HG03045 (cell line): ENCODE measurements around the gene DDX51.
"Not testable (repeated sequence)": the region's sequence is repeated elsewhere in the genome, so short reads cannot be mapped to it uniquely, and the experiment has no call there.

Experiments used
- ATAC-seq: cut with Tn5 transposase; IDR thresholded peaks from one replicate; pipeline ENCODE4 v1.9.1; 2021; ENCODE audit warnings: mild to moderate bottlenecking, moderate library complexity; ENCODE audit not compliant: unreplicated experiment

Gene DDX51

DNA sequence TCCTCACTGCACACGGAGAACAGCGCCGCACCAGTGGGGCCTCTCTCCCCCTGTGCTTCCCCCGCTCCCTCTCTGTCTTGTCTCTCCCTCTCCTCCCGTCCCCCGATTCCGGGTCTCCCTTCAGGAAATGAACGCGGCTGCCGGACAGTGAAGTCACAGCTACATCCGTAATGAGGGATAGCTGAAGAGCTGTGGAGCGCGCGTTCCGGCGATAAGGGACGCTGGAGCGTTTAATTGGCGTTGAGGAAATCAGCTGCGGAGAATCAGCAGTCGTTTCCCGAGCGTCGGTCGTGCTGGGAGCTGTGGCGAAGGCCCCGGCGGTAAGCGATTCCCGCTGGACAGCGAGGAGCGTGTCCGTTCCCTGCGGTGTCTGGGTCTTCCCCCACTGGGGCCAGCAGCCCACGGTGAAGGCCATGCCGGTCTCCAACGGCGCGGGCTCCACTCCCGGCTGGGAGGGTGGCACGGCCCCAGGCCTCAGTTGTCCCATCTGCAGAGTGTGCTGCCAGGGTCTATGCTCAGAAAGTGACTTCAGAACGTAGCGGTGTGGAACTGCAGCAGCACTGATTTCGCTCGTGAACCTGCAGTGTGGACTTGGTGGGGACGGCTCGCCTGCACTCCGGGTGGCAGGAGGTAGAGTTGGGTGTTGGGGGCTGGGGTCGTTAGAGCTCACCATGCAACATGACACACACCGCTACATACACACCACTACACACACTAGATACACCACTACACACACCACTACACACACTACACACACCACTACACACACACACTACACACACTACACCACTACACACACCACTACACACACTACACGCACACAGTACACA is 11.0 kb upstream of the DDX51 start:
- ATAC-seq, result no peak

DNA sequence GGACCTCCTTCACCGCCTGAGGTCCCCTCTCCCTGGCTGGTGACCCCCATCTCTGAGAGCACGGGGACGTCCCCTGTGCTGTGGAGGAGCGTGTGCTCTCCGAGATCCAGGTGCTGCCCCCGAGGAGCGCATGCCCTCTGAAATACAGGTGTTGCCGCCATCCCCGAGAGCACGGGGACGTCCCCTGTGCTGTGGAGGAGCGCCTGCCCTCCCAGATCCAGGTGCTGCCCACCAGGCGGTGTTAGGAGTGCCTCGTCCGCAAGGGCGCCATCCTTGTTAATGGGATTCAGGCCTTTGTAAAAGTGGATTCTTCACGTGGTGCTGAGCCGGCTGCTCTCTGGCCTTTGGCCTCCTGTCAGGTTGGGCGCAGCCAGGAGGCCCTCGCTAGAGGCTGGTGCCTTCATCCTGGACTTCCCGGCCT is 10.2 kb upstream of the DDX51 start:
- ATAC-seq, result peak; percentile 21

DNA sequence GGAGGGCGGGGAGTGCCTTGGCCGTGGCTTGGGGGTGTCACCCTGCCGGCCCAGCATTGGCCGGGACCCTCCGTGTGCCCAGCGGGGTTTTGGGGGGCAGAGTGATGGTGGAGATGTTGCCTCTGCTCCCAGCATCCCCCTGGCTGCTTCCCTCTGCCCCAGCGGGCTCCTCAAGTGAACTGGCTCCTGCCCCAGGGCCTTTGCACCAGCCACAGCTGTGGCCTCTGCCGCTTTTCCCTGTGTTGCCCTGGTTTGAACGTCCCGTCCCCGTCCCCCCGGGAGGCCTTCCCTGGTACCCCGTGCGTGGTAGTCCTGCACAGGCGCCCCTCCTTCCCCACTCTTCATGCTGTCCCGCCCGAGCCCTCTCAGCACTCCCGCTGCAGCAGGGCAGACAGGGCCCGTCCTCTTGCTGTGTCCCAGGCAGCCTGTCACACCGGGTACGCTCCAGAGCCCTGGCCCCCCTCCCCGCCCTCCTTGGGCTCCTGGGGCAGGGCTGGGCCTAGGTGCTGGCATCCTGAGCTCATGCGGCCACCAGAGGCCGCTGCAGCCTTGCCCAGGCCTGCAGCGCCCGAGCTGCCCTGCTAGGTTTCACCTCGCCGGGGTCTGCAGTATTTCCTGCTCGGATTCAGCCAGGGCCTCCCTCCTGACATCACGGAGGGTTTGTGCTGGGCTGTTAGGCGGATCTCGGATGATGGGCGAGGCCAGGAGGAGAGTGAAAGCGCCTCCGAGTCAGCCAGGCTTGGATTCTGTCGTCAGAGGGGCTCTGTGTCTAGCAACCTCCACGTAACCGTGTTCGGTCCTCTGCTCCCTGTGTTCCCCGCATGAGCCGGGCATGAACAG is 9.6 kb upstream of the DDX51 start:
- ATAC-seq, result peak; percentile 61

DNA sequence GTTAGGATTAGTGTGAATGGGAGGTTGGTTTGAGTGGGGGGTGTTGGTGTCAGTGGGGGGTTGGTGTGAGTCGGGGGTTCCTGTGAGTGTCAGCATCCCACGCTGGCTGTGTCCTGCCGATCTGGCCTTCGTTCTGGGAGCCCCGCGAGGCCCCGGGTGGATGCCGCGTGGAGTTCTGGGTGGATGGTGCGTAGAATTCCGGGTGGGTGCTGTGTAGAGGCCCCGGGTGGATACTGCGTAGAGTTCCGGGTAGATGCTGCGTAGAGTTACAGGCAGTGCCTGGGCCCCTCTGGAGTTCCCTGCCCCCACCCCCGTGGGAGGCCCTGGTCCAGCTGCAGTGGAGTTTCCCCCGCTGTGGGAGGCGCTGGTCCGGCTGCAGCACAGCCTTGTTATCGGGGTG is 8.8 kb upstream of the DDX51 start:
- no peak for ATAC-seq

DNA sequence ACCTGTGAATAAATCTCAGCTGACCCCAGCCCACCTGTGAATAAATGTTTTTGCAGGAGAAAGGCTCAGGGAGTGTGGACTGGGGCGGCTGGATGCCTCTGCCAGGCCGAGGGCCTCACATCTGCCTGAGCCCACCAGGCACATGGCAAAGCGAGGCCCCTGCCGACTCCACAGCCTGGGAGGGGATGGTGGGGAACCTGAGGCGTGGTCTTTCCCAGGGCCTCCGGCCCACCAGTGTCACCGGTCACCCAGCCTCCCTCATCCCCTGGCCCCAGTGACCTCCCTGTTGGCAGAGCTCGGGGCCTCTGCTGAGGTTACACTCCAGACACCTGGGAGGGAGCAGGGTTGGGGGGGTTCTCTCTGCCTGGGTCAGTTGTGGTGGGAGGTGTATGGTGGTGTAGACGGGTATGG is 8.3 kb upstream of the DDX51 start:
- no peak for ATAC-seq

DNA sequence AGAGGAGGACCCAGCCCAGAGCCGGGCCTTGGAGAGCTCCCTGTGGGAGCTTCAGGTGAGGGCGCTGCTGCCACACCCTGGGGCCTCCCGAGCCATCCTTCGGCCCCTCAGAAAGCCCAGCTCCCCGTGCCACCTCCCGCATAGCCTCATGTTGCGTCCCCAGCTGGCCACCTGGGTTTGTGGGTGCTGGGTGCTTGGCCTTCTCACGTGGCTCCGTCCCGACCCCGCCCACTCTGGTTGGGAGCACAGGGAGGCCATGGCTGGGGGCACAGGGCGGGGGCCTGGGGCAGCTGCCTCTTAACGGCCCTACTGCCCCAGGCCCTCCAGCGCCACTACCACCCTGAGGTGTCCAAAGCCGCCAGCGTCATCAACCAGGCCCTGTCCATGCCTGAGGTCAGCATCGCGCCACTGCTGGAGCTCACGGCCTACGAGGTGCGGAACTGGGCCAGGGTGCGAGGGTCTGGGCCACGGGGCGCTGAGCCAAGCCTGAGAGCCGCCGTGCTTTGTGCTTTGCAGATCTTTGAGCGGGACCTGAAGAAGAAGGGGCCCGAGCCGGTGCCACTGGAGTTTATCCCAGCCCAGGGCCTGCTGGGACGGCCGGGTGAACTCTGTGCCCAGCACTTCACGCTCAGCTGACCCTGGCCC is 7.8 kb upstream of the DDX51 start:
- ATAC-seq, result no peak

DNA sequence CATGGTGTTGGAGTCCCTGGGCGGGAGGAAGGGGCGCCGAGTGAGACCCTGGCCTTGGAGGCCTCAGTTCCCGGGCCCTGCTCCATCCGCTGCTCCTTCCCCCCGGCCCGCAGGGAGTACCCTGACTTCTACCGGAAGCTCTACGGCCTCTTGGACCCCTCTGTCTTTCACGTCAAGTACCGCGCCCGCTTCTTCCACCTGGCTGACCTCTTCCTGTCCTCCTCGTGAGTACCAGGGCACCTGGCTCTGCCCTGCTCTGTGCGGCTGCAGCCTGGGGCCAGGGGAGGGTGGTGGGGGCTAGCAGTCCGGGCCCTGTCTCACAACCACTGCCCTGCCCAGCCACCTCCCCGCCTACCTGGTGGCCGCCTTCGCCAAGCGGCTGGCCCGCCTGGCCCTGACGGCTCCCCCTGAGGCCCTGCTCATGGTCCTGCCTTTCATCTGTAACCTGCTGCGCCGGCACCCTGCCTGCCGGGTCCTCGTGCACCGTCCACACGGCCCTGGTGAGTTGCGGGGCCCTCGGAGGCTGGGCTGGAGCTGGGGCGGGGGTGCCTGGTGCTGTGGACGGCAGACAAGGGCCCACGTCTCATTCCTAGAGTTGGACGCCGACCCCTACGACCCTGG is 7.1 kb upstream of the DDX51 start:
- no peak for ATAC-seq

DNA sequence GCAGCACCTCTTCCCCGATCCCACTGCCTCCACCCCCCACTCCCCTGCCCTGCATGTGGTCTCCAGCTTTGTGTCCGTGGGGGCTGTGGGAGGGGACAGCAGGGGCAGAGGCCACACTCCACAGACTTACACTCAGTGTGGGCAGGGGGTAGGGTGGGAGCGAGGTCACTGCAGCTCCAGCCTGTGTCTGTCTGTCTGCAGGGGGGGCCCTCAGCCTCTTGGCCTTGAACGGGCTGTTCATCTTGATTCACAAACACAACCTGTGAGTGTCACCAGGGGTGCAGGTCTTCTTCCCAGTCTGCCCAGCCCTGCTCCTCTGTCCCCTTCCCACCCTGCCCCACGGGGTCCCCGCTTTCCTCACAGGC is 6.6 kb upstream of the DDX51 start:
- no peak for ATAC-seq

DNA sequence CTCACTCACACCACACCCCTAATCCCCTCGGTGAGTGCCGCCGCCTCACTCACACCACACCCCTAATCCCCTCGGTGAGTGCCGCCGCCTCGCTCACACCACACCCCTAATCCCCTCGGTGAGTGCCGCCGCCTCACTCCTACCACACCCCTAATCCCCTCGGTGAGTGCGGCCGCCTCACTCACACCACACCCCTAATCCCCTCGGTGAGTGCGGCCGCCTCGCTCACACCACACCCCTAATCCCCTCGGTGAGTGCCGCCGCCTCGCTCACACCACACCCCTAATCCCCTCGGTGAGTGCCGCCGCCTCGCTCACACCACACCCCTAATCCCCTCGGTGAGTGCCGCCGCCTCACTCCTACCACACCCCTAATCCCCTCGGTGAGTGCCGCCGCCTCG is 5.4 kb upstream of the DDX51 start:
- ATAC-seq, result not testable (repeated sequence)

DNA sequence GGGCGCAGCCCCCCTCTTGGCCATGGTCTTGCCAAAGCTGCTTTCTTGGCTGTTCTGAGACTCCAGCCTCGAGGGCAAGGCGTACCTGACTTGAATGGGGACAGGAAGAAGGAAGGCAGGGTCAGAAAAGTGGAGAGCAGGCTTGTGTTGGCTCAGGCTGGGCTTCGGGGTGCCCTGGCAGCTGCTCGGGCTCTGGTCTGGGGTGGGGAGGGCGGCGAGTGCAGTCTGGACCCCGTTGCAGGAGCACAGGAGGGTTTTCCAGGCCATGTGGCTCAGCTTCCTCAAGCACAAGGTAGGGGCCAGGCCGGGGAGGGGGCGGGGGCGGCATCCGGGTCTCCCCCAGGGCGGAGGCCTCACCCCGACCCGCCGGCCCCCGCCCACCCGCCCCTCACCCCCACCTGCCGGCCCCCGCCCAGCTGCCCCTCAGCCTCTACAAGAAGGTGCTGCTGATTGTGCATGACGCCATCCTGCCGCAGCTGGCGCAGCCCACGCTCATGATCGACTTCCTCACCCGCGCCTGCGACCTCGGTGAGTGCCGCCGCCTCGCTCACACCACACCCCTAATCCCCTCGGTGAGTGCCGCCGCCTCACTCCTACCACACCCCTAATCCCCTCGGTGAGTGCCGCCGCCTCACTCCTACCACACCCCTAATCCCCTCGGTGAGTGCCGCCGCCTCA is 4.4 kb upstream of the DDX51 start:
- no peak for ATAC-seq

DNA sequence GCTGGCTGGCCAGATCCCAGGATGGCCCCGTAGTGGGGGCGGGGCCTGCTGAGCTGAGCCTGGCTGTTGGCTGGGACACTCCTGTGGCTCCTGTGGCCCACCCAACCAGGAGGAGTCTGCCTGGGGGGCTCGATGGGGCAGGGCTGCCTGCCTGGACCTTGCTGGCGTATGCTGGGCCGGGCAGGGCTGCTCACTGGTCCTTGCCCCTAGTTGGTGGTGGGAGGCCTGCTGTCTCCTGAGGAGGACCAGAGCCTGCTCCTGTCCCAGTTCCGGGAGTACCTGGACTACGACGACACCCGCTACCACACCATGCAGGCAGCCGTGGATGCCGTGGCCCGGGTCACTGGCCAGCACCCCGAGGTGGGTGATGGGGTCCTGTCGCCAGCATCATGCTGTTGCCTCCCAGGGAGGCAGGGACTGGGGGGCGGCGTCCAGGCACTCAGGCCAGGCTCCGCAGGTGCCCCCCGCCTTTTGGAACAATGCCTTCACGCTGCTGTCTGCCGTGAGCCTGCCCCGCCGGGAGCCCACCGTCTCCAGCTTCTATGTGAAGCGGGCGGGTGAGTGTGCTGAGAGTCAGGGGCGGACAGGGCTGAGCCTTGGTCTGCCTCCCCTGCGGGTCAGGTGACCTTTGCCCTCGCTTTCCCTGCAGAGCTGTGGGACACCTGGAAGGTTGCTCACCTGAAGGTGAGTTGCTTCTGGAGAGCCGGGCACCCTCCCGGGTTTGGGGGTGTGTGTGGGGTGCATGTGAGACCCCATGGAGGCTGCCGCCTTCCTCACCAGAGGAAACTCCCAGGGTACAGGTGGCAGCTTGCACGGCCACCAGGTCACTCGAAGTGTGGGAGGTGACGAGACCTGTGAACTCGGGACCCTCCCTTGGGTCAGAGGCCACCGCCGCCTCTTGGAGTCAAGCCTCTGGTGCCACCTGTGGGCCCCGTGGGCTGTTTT is 3.6 kb upstream of the DDX51 start:
- ATAC-seq, result no peak

DNA sequence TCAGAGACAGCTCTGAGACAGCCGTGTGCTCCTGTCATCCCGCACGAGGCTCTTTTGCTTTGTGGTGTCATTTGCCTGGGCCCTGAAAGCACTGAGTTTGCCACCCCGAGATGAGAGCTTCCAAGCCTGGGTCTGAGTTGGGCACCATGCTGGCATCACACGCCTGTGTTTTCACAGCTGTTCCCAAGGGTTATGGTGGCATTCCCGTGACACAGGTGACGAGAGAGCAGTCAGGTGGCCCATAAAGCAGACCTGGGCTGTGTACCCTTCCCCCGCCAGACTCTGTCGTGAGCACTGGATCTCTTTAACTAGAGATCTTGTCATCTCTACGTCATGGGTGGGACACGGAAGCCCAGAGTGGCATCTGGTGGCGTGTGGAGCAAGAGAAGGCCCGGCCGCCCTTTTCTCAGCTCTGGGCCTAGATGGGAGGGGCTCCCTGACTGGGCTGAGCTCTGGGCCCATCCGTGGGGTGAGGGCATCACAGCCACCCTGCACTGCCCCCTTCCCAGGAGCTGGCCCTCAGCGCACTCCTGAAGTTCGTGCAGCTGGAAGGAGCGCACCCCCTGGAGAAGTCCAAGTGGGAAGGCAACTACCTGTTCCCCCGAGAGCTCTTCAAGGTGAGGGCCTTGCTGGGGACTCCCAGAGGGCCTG is 2.8 kb upstream of the DDX51 start:
- no peak for ATAC-seq

DNA sequence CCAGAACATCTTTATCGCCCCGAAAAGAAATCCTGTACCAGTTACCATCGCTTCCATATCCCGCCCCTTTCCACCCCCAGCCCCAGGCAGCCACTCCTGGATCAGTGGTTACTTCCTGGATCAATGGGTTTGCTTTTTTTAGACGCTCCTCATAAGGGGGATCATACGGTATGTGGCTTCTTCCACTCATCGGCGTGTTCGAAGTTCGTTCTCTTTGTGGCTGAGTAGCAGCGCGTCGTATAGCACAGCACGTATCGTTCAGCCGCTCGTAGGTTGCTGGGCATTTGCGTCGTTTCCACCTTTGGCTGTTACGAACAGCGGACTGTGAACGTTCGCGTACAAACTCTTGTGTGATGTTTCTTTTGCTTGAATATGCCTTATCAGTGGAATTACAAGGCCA is 2.0 kb upstream of the DDX51 start:
- no peak for ATAC-seq

DNA sequence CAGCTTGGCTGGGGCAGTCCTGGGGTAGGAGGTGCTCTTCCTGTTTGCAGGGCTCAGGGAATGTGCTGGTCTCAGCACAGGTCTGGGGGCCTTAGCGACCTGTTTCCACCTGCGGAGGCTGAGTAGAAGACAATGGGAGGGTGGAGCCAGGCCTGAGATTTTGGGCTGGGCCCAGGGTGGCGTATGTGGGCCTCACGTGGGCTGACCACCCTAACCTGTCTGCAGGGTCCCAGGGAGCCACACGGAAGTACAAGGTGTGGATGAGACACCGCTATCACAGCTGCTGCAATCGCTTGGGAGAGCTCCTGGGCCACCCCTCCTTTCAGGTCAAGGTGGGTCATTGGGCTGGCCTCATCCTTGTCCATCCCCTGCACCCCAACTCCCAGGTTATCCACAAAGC is 1.2 kb upstream of the DDX51 start:
- no peak for ATAC-seq

DNA sequence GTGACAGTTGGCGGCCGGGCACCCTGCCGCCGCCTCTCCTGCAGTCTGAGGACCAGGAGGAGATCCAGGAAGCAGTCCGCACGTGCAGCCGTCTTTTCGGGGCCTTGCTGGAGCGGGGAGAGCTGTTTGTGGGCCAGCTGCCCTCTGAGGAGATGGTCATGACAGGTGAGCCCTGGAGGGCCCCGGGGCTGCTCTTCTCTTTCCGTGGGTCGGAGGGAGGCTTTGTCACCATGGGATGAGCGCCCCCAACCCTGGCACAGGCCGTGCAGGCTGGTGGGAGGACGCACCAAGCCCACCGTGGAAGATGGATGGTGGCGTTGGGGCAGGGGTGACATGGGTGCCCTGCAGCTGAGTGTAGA is 670 bp upstream of the DDX51 start:
- peak; percentile 1 for ATAC-seq

DNA sequence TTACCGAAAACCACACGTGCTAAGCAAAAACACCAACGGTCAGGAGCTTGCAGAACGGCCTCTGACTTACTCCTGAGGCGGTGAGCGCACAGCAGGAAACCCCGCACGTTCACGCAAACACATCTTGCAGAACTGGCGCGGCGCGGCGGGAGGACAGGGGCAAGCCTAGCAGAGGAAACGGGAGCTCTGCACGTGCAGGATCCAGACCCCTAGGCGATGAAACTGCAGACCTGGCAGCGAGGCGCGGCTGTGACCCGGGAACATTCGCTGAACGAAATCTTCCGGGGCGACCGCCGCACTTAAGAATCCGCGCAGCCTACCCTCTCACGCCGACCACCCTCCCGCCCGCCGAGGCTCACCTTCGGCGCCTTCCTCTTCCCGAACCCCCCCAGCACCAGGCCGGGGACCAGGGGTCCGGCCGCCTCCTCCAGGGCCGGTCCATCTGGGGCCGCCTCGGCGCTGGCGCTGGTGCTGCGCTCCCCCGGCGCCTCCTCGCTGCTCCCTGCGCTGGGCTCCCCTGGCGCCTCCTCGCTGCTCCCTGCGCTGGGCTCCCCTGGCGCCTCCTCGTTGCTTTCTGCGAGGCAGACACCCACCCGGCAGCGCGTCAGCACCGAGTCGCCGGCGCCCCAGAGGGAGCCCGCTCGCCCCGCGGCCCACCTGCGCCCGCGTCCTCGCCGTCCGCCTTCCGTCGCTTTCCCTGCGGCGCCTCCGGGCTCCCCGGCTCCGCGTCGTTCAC is 615 bp downstream of the DDX51 start:
- ATAC-seq, result peak; percentile 18

DNA sequence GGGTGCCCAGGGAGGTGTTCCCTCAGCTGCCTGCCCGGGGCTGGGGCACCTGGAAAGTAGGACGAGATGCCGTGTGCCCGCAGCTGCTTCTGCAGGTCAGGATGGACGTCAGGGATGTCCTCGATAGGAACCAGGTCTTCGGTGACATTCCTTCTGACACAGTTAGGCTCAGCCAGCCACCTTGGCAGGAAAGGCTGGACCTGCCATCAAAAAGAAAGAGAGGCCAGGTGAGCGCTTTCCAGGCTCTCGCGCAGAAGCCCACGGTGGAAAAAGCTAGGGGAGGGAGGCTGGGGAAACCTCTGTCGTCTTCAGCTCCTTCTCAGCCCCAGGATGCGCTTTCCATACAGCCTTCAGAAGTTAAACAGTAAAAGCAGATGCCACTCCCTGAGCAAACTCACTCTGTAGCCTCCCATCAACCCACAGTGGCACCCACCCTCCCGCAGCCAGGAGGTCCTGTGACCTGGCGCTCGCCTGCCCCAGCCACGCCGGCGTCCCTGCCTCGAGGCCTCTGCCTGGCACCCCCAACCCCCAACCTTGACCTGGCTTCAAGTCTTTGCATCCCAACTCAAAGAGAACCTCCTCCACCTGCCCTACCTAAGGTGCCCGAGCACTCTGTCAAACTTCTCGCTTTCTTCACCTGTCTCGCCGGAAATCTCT is 1.3 kb downstream of the DDX51 start:
- ATAC-seq, result no peak
